Progenitor cell of endocrine pancreas (in vitro differentiated cells): ENCODE data around the gene HID1. TPM values are rescaled to one million over a fixed set of nuclear protein-coding genes. Genes with fewer than 3 reads are reported as not detected.

Source experiments
- DNase-seq: peaks from one replicate; pipeline ENCODE4 v3.0.0; 2021; ENCODE audit warnings: low spot score; ENCODE audit not compliant: unreplicated experiment
- H3K27ac Mint-ChIP-seq: 2 replicates; pipeline ENCODE4 v1.8.0; 2021; ENCODE audit warnings: mild to moderate bottlenecking, moderate library complexity, mixed read lengths
- H3K27me3 Mint-ChIP-seq: 2 replicates; pipeline ENCODE4 v1.8.0; 2021; ENCODE audit warnings: mixed read lengths
- H3K36me3 Mint-ChIP-seq: 2 replicates; pipeline ENCODE4 v1.8.0; 2022; ENCODE audit warnings: mixed read lengths; ENCODE audit not compliant: insufficient read depth
- H3K4me1 Mint-ChIP-seq: 2 replicates; pipeline ENCODE4 v1.8.0; 2021; ENCODE audit warnings: low read depth, mixed read lengths
- H3K4me3 Mint-ChIP-seq: 2 replicates; pipeline ENCODE4 v1.8.0; 2021; ENCODE audit warnings: low read depth, mild to moderate bottlenecking, moderate library complexity, mixed read lengths
- H3K9me3 Mint-ChIP-seq: 2 replicates; pipeline ENCODE4 v1.8.0; 2021; ENCODE audit warnings: low read depth, mixed read lengths
- CTCF ChIP-seq: fragments of 200-600 bp; sonication (generic); IDR thresholded peaks from one replicate; pipeline ENCODE4 v1.5.0; 2021; ENCODE audit warnings: antibody characterized with exemption, mild to moderate bottlenecking; ENCODE audit not compliant: unreplicated experiment
- total RNA-seq: library from RNA; stranded (reverse); gene quantifications from 2 replicates; pipeline ENCODE4 v1.2.1, GENCODE V29; 2021

The HID1 gene
- total RNA-seq, 1 donor from 2014 or later = 101 TPM

GRCh38 chr17:74924250-74924948 lies 48.2 kb downstream of the HID1 start, which contains the start of gene OTOP2:
Gene OTOP2 (plus strand): TSS chr17:74924273. CDS start chr17:74924633, 360 bp downstream.
- Mint-ChIP-seq H3K9me3 (no peaks in the 10 kb centered on the region), H3K27me3 (peaks cover 68% of the 10 kb centered on the region)

DNA sequence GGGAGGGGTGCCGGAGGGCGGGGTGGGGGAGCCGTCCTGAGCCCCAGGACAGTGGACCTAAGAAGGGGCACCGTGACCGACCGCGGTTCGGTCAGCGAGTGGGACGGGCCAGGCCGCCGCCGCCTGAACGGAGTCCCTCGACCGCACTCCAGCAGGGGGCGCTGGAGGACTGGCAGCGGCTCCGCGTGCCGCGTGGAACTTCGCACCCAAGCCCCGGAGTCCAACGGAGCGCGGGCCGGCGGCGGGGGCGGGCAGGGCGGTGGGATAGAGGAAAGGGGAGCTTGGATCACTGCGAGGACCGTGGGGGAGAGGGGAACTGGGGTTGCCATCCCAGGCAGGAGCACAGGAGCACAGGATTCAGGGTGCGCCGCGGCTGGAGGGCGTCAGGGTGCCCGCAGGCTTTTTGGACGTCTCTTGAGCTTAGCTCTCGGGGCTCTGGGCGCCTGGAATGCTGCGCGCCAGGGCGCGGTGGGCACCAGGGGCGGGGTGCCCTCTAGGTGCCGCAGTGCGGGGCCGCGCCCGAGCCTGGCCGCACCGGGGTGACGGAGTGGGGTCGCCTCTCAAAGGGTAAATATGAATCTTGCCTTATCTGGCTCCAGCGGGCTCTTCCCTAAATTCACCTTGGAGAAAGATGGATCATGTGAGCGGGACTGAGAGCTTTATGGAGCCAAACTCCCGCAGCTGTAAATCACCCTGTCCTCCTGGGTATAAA lies 48.9 kb downstream of the HID1 start:
- no peaks in the 10 kb centered on the region for H3K9me3 Mint-ChIP-seq
- no peak overlapping the region for H3K27ac Mint-ChIP-seq
- no peaks in the 10 kb centered on the region for H3K36me3 Mint-ChIP-seq
- peak; percentile 76 for DNase-seq
- H3K27me3 Mint-ChIP-seq = peaks cover 65% of the 10 kb centered on the region
- H3K4me1 Mint-ChIP-seq = peaks cover 2% of the 10 kb centered on the region
- TF ChIP-seq CTCF = peak; percentile 93
- H3K4me3 Mint-ChIP-seq = no peak overlapping the region

More at GRCh38 chr17:74924250-74924948, 48.2 kb downstream of the HID1 start, which contains the start of gene OTOP2:
- no peak within 1 kb of the TSS for H3K4me3 Mint-ChIP-seq
- TF ChIP-seq CTCF = no peak
- no peak for DNase-seq
- peaks cover 2% of the 10 kb centered on the region for H3K4me1 Mint-ChIP-seq
- H3K27ac Mint-ChIP-seq = no peak within 1 kb of the TSS
- H3K36me3 Mint-ChIP-seq = no peaks in the 10 kb centered on the region

DNA sequence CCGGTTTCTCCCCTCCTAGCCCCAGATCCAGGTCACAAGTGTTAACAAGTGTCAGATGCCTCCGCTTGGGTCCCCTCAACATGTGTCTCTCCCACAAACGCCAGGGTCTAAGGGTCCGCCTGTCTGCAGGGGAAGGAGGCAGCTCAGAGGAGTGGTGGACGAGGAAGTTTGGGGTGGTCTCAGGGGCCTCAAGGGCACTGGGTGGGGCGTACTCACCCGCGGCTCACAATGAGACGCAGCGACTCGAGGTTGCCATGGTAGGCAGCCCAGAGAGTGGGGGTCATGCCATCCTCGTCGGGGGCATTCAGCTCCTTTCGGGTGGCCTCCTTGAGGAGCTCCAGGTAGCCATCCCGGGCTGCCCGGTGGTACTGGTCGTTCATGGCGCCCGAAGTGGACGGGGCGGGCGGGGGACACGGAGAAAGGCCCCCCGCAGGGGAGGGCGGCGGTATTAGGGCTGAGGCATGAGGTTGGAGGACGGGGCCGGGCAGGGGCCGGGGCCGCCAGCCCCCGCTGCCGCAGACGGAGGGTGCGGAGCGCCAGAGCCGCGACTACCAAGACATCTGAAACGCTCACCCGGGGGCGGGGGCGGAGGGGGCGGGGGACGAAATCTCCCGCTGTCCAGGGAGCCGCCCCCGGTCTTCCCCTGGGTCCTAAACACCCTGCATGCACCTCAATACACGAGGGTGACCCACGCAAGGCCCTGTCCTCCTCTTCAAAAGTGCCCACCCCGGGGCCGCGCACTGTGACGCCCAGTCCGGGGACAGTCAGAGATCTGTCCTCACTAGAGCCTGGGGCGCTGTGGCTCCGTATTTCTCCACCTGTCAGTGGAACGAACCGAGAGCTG lies 49.6 kb downstream of the HID1 start, which contains the start of gene USH1G:
TSS of gene USH1G (minus strand) at position 562 of the 844 bp plus-strand sequence. CDS start at position 380, 182 bp downstream.
- Mint-ChIP-seq H3K27ac (no peak within 1 kb of the TSS), H3K27me3 (peaks cover 57% of the 10 kb centered on the region), H3K9me3 (no peaks in the 10 kb centered on the region), H3K36me3 (no peaks in the 10 kb centered on the region), H3K4me3 (peak within 1 kb of the TSS; percentile 38), H3K4me1 (peaks cover 2% of the 10 kb centered on the region)
- DNase-seq = no peak
- no peak for TF ChIP-seq CTCF

- no peak overlapping the region for H3K27ac Mint-ChIP-seq
- no peak for TF ChIP-seq CTCF
- H3K4me1 Mint-ChIP-seq = peaks cover 2% of the 10 kb centered on the region
- no peak for DNase-seq
- peaks cover 49% of the 10 kb centered on the region for H3K27me3 Mint-ChIP-seq
- no peaks in the 10 kb centered on the region for H3K36me3 Mint-ChIP-seq
- no peak overlapping the region for H3K4me3 Mint-ChIP-seq
- H3K9me3 Mint-ChIP-seq = no peaks in the 10 kb centered on the region
Observed at GRCh38 chr17:74922172-74922571, 50.4 kb downstream of the HID1 start.

DNA sequence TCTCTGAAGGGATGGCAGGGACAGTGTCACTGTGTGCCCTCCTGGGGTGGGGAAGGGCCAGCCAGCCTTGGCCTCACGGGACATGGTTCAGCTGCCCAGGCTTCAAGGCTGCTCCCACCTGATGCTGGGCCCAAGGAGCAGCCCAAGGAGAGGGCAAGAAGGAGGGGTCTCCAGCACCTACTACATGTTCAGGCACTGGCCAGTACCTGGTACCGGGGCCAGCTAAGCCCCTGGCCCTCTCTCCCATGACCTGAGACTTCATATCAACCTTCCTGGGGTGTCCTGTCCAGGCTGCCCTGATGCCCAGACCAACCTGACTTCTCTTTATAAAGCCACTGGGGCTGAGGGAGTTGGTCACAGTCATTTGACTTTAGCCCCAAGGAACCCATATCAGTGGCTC lies 50.8 kb downstream of the HID1 start:
- Mint-ChIP-seq H3K36me3 (no peaks in the 10 kb centered on the region), H3K9me3 (no peaks in the 10 kb centered on the region), H3K4me1 (peaks cover 2% of the 10 kb centered on the region), H3K27ac (no peak overlapping the region), H3K27me3 (peaks cover 48% of the 10 kb centered on the region), H3K4me3 (no peak overlapping the region)
- TF ChIP-seq CTCF = no peak
- DNase-seq = no peak
